BLaER1 treated with 17β-estradiol and CSF1 and Interleukin-3, amounts not matched to agents 10 nM and 100 nM (cell line): ENCODE results near the gene HSPG2.

Experiments used
- H3K27ac ChIP-seq, 11 experiments: shearing (Covaris generic); formaldehyde crosslinking; 2 replicates each; pipeline ENCODE4 v1.8.1; 2022
- H3K27me3 ChIP-seq, 11 experiments: shearing (Covaris generic); formaldehyde crosslinking; 2 replicates each; pipeline ENCODE4 v1.8.1; 2022
- H3K36me3 ChIP-seq, 11 experiments: shearing (Covaris generic); formaldehyde crosslinking; 2 replicates each; pipeline ENCODE4 v1.8.1; 2022
- H3K4me1 ChIP-seq, 10 experiments: shearing (Covaris generic); formaldehyde crosslinking; 2 replicates each; pipeline ENCODE4 v1.8.1; 2022
- H3K4me2 ChIP-seq, 11 experiments: shearing (Covaris generic); formaldehyde crosslinking; 2 replicates each; pipeline ENCODE4 v1.8.1; 2022
- H3K4me3 ChIP-seq, 10 experiments: shearing (Covaris generic); formaldehyde crosslinking; 2 replicates each; pipeline ENCODE4 v1.8.1; 2022
- H3K9ac ChIP-seq, 11 experiments: shearing (Covaris generic); formaldehyde crosslinking; 2 replicates each; pipeline ENCODE4 v1.8.1; 2022
- H3K9me3 ChIP-seq, 11 experiments: shearing (Covaris generic); formaldehyde crosslinking; replicated peaks in 1 of 11; 2 replicates each; pipeline ENCODE4 v1.8.1; 2022
- H4K20me1 ChIP-seq, 11 experiments: shearing (Covaris generic); formaldehyde crosslinking; 2 replicates each; pipeline ENCODE4 v1.8.1; 2022
- Cebpa-rat ChIP-seq, 11 experiments: shearing (Covaris generic); IDR thresholded peaks; 2 replicates each; pipeline ENCODE4 v1.8.1; 2022

Gene HSPG2

DNA sequence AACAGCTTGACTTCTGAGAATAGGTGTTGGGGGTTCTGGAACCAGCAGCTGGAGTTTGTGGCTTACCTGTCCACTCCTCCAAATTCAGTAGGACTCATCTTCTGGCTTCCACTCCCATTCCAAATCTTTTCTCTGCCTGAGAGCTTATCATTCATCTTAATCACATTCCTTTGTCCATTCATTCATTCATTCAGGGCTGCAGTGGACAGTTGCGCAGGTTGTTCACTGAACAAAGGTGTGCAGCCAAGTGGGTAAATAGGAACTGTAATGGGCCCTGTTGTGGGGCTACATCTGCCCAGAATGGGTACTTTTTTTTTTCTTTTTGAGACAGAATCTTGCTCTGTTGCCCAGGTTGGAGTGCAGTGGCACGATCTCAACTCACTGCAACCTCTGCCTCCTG lies 3.4 kb upstream of the HSPG2 start:
- H3K9me3 ChIP-seq, result no peaks in the 10 kb centered on the region
- peak overlapping the region; percentile 66 to 94 (median 85); a peak in 20 of 22 replicates for H3K4me2 ChIP-seq
- H3K4me3 ChIP-seq, result no peak overlapping the region
- H3K27ac ChIP-seq, result peak overlapping the region in 6 of 11 experiments; percentile 63 to 80 (median 67); a peak in 8 of 22 replicates
- peaks cover 0 to 11% (median 0%) of the 10 kb centered on the region in 11 experiments; a peak in 3 of 22 replicates for H4K20me1 ChIP-seq
- H3K27me3 ChIP-seq, result no peaks in the 10 kb centered on the region
- TF ChIP-seq Cebpa-rat (IDR thresholded peaks at IDR 0.05), result no peak
- H3K4me1 ChIP-seq, result peaks cover 43 to 50% (median 45%) of the 10 kb centered on the region in 10 experiments
- no peaks in the 10 kb centered on the region for H3K36me3 ChIP-seq
- no peak overlapping the region; a peak in 1 of 22 replicates for H3K9ac ChIP-seq

DNA sequence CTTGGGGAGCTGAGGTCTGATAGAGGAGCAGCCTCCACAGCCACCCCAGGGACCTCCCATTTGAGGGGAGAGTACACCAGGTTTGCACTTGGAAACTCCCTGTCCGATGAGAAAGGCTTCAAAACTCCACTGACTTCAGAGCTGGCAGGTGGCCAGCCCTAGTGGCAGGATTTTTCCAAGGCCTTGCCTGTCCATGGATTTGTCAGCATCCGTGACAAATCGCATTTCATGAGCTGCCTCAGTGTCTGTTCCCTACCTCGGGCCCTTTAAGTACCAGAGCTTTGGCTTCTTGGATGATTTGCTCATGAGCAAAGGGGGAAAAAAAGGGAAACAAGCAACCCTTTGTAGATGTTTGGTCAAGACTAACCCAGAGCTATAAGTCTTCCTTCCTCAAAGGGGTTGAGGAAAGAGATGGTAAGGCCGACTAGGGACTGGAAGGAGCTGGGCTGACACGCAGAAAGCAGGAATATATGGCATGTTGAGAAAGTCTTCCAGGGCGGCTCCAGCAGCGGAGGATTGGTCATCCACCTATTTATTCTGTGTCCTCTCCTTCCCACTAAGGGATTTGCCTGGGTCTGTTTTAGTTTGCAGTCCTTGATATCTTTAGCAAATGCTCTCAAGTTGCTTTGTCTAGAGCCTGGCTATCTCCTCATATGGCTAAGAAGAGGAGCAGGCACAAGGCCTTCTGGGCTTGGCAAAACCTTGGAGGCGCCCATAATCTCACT lies 2.7 kb upstream of the HSPG2 start:
- no peak for TF ChIP-seq Cebpa-rat (IDR thresholded peaks at IDR 0.05)
- peaks cover 0 to 12% (median 0%) of the 10 kb centered on the region in 11 experiments; a peak in 3 of 22 replicates for H4K20me1 ChIP-seq
- H3K9me3 ChIP-seq, result no peaks in the 10 kb centered on the region
- peak overlapping the region in 9 of 11 experiments; percentile 6 to 61 (median 47); a peak in 15 of 22 replicates for H3K9ac ChIP-seq
- H3K4me1 ChIP-seq, result peaks cover 47 to 56% (median 51%) of the 10 kb centered on the region in 10 experiments
- H3K27me3 ChIP-seq, result no peaks in the 10 kb centered on the region
- peak overlapping the region; percentile 66 to 94 (median 85) for H3K4me2 ChIP-seq
- H3K4me3 ChIP-seq, result 0 out of 20 replicates have a peak overlapping the region, but pooled peaks of 3 of the 10 experiments have one; percentile 2 to 16 (median 11)
- no peaks in the 10 kb centered on the region for H3K36me3 ChIP-seq
- peak overlapping the region; percentile 5 to 80 (median 63); a peak in 20 of 22 replicates for H3K27ac ChIP-seq

DNA sequence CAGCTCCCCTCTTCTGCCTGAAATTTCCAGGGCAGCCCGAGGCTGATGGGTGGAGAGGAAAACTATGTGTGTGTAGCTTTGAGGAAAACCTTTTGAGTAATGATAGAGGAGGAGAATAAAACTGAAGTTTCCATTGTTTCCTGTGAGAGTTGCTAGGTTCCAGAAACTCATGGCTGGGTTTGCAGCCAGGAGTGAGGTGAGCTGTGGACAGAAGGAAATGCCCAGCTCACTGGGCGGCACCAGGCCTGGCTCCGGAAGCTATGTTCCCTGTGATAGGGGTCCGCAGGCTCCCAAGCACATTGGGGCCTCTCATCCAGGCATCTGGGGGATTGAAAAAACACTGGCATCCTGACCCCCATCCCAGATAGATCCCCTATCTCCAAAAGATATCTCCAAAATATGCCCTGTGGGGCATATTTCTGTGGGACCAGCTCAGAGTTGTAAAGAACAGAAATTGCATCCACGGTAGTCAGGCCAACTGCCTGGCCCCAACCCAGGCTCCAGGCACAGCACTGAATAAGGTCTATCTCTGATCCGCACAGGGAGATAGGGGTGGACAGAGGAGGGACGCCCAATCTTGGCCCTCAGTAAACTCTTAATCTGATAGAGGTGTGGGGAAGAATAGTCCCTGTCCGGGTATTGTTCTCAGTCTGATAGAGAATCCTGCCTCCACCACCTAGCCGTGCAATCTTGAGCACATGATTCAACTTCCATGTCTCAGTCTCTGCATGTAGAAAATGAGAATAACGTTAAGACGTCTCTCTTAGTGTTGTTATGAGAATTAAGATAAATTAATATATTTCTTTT lies 1.8 kb upstream of the HSPG2 start:
- 0 out of 20 replicates have a peak overlapping the region, but pooled peaks of 2 of the 10 experiments have one; percentile 2 to 16 for H3K4me3 ChIP-seq
- H4K20me1 ChIP-seq, result peaks cover 0 to 15% (median 0%) of the 10 kb centered on the region in 11 experiments; a peak in 7 of 22 replicates
- peak overlapping the region in 9 of 11 experiments; percentile 18 to 80 (median 64); a peak in 18 of 22 replicates for H3K27ac ChIP-seq
- no peaks in the 10 kb centered on the region for H3K9me3 ChIP-seq
- no peak for TF ChIP-seq Cebpa-rat (IDR thresholded peaks at IDR 0.05)
- H3K36me3 ChIP-seq, result no peaks in the 10 kb centered on the region
- H3K4me2 ChIP-seq, result peak overlapping the region; percentile 66 to 94 (median 85)
- peak overlapping the region in 9 of 11 experiments; percentile 6 to 61 (median 47); a peak in 15 of 22 replicates for H3K9ac ChIP-seq
- no peaks in the 10 kb centered on the region for H3K27me3 ChIP-seq
- H3K4me1 ChIP-seq, result peaks cover 49 to 65% (median 58%) of the 10 kb centered on the region in 10 experiments

DNA sequence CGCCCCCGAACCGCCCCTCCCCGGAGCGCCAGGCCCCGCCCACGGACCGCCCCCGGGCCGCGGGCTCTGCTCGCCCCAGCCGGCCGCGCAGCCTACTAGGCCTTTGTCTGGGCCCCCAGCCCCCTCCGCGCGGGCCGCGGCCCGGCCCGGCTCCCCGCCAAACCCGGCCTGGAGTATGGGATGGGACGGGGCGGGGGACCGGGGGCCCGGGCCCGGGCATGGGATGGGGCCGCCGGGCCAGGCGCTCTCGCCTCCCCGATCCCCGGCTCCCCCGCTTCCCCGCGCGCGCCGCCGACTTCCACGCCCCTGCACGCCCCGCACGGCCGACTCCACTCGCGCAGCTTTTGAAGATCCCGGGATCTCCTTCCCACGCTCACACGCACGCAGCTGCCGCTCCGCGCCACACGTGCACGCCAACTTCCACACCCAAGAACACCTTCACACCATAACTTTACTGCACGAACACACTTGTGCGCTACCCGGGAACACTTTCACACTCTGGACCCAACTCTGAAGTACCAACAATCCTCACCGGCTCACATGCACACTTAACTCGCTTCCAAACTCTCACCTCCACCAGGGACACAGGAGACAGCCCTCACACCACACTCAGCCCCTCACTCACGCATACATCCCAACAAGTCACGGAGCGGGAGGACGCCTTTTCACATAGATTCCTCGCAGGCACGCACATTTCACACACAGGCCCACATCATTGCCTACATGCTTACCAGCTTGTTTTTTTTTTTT lies 437 bp upstream of the HSPG2 start:
- Histone ChIP-seq H3K4me1 (peaks cover 59 to 79% (median 71%) of the 10 kb centered on the region in 10 experiments), H3K27ac (peak overlapping the region; percentile 50 to 85 (median 80); a peak in 21 of 22 replicates), H3K4me3 (peak overlapping the region; percentile 57 to 83 (median 72)), H3K36me3 (no peaks in the 10 kb centered on the region), H3K9me3 (no peaks in the 10 kb centered on the region), H3K9ac (peak overlapping the region; percentile 72 to 84 (median 80)), H4K20me1 (peaks cover 0 to 24% (median 10%) of the 10 kb centered on the region in 11 experiments; a peak in 9 of 22 replicates), H3K27me3 (no peaks in the 10 kb centered on the region), H3K4me2 (peak overlapping the region; percentile 76 to 94 (median 85))
- TF ChIP-seq Cebpa-rat (IDR thresholded peaks at IDR 0.05), result no peak

DNA sequence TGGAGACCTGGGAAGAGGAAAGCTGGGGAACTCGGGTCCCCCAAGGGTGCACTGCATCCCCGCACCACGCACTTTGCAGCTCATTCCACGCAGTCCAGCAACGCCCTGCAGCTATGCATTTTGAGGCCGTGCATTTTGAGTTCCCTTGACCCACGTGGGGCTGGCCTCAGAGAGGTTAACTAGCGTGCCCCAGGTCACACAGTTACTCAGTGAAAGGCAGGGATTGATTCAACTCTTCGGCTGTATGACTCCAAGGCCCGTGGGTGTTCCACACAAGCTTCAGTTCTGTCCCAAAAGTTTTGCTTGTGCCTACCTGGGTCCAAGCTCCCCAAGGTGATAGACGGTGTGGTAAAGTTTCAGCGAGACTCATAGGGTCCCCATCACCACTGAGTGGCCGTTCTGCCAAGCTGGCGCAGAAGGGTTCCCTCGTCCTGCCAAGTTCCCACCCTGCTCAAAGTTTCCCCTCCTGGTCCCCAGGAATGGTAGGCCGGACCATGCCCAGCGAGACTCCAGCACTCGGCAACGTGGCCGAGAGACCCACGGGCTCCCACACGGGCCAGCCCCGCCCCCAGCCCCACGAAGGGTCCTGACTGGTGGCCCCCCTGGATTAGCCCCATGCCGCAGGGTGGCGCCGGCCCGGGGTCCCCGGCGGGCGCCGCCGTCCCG lies 611 bp downstream of the HSPG2 start:
- H3K4me2 ChIP-seq, result peak overlapping the region; percentile 87 to 98 (median 96)
- H3K36me3 ChIP-seq, result no peaks in the 10 kb centered on the region
- H3K4me1 ChIP-seq, result peaks cover 69 to 89% (median 82%) of the 10 kb centered on the region in 10 experiments
- H4K20me1 ChIP-seq, result peaks cover 0 to 34% (median 11%) of the 10 kb centered on the region in 11 experiments; a peak in 9 of 22 replicates
- H3K27ac ChIP-seq, result peak overlapping the region in 10 of 11 experiments; percentile 33 to 81 (median 68); a peak in 19 of 22 replicates
- no peak for TF ChIP-seq Cebpa-rat (IDR thresholded peaks at IDR 0.05)
- peak overlapping the region; percentile 72 to 84 (median 80) for H3K9ac ChIP-seq
- no peaks in the 10 kb centered on the region for H3K9me3 ChIP-seq
- no peaks in the 10 kb centered on the region for H3K27me3 ChIP-seq
- peak overlapping the region; percentile 57 to 83 (median 75) for H3K4me3 ChIP-seq

DNA sequence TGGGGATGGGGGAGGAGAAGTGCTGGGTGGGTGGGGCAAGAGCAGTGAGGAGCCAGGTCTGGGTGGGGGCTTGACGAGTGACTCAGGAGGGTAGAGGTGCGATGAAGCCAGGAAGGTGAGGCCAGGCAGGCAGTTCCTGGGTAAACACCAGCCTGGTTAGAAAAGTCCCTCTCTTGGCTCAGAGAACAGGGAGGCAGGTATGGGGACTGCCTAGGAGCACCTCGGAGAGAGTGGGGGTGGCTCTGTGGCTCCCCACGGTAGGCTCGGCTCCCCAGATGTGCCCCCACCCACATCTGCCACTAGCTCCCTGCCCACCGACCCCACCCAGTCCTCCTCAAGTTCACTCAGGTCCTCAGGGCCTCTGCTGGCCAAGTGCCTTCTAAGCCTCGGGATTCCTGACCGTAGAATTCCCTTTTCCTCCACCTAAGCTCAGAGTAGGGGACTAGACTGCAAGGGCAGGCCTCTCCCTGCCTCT lies 1.2 kb downstream of the HSPG2 start:
- no peak for TF ChIP-seq Cebpa-rat (IDR thresholded peaks at IDR 0.05)
- H3K4me1 ChIP-seq, result peaks cover 75 to 91% (median 85%) of the 10 kb centered on the region in 10 experiments
- no peaks in the 10 kb centered on the region for H3K9me3 ChIP-seq
- no peaks in the 10 kb centered on the region for H3K27me3 ChIP-seq
- peak overlapping the region; percentile 87 to 98 (median 96) for H3K4me2 ChIP-seq
- H3K36me3 ChIP-seq, result peaks cover 0 to 4% (median 0%) of the 10 kb centered on the region in 11 experiments; a peak in 1 of 22 replicates
- H3K4me3 ChIP-seq, result peak overlapping the region; percentile 57 to 83 (median 75); a peak in 19 of 20 replicates
- H4K20me1 ChIP-seq, result peaks cover 0 to 40% (median 11%) of the 10 kb centered on the region in 11 experiments; a peak in 9 of 22 replicates
- peak overlapping the region; percentile 72 to 84 (median 80); a peak in 20 of 22 replicates for H3K9ac ChIP-seq
- H3K27ac ChIP-seq, result peak overlapping the region in 7 of 11 experiments; percentile 20 to 75 (median 65); a peak in 7 of 22 replicates

DNA sequence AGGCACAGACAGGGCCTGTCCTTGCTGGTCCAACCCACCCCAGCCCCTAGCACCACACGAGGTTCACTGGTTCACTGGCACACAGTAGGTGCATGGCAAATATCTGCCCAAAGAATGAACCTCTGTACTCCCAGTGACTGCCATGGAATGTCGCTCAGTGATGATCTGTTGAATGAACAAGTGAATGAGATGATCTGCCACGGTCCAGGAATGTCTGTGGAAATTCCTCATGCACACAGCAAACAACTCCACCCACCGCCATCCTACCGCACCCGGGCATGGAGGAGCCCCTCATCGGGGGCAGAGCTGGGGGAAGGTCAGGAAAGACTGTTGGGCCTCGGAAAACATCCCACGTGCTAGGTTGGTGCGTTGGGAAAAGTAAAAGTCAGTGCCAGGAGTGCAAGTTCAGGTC lies 1.7 kb downstream of the HSPG2 start:
- peak overlapping the region in 4 of 10 experiments; percentile 75 to 83 (median 76); a peak in 8 of 20 replicates for H3K4me3 ChIP-seq
- H3K36me3 ChIP-seq, result peaks cover 0 to 6% (median 0%) of the 10 kb centered on the region in 11 experiments; a peak in 1 of 22 replicates
- H3K4me2 ChIP-seq, result peak overlapping the region; percentile 87 to 98 (median 96); a peak in 21 of 22 replicates
- H4K20me1 ChIP-seq, result peaks cover 0 to 45% (median 11%) of the 10 kb centered on the region in 11 experiments; a peak in 9 of 22 replicates
- H3K9me3 ChIP-seq, result no peaks in the 10 kb centered on the region
- H3K27ac ChIP-seq, result no peak overlapping the region
- H3K27me3 ChIP-seq, result no peaks in the 10 kb centered on the region
- H3K9ac ChIP-seq, result peak overlapping the region in 8 of 11 experiments; percentile 34 to 84 (median 81); a peak in 12 of 22 replicates
- no peak for TF ChIP-seq Cebpa-rat (IDR thresholded peaks at IDR 0.05)
- H3K4me1 ChIP-seq, result peaks cover 75 to 93% (median 87%) of the 10 kb centered on the region in 10 experiments
